Psoas muscle (tissue), 8 donors: Measurements from ENCODE around the gene GRID1. TPM values are rescaled to one million over a fixed set of nuclear protein-coding genes. Genes with fewer than 3 reads are reported as not detected.

ENCODE experiments used
- ATAC-seq, 4 donors: fragments of 200-7000 bp; cut with Tn5 transposase; one replicate each; pipeline ENCODE4 v1.9.1; 2020; ENCODE audit warnings: moderate library complexity in 3 of 4, mild to moderate bottlenecking in 2 of 4
- DNase-seq, 2 donors: peaks; one replicate each; pipeline ENCODE4 v3.0.0-alpha.2; 2020
- H3K27ac ChIP-seq: fragments of 200-600 bp; one replicate; pipeline ENCODE4 v1.8.0; 2022
- H3K27me3 ChIP-seq, 3 donors: fragments of 200-600 bp in 1 of 3; one replicate each; pipeline versions ENCODE4 v1.6.1 to v1.8.0; 2013 to 2022; ENCODE audit warnings: low read length in 2 of 3, mild to moderate bottlenecking in 2 of 3, moderate library complexity in 1 of 3; ENCODE audit not compliant: insufficient read depth in 3 of 3
- H3K36me3 ChIP-seq, 2 donors: fragments of 200-600 bp in 1 of 2; one replicate each; pipeline versions ENCODE4 v1.6.1 to v1.8.0; 2013 to 2022; ENCODE audit warnings: low read depth in 1 of 2, mild to moderate bottlenecking in 1 of 2, moderate library complexity in 1 of 2; ENCODE audit not compliant: insufficient read depth in 1 of 2
- H3K4me1 ChIP-seq: fragments of 200-600 bp; one replicate; pipeline ENCODE4 v1.8.0; 2022
- H3K4me3 ChIP-seq: fragments of 200-600 bp; one replicate; pipeline ENCODE4 v1.8.0; 2022; ENCODE audit warnings: mild to moderate bottlenecking
- H3K9me3 ChIP-seq: fragments of 200-600 bp; one replicate; pipeline ENCODE4 v1.8.0; 2022
- CTCF ChIP-seq: fragments of 200-600 bp; IDR thresholded peaks from one replicate; pipeline ENCODE4 v1.8.0; 2022; ENCODE audit warnings: antibody characterized with exemption
- WGBS, 3 donors: extraction: QIAGEN DNeasy Blood & Tissue Kit; methylation state at CpG; one replicate each; pipeline versions ENCODE4 v1.1.6 to v1.1.7; 2013; 5-methylcytosine and 5-hydroxymethylcytosine counted together
- intact Hi-C, 2 donors: fragments of 100-400 bp; cut with DNase I; formaldehyde crosslinking; loops; one replicate each; pipeline versions ENCODE4 v1.11.0 to v1.14.2; 2022
- polyA plus RNA-seq, 3 donors: library from polyadenylated mRNA; stranded (reverse); fragments of 200-250 nt; gene quantifications; one replicate each; pipeline ENCODE4 v1.2.3, GENCODE V29; 2013
- total RNA-seq, 4 donors: library from RNA; stranded (reverse); fragmentation: NEBNext Ultra II Directional in 2 of 4; extraction: Animal tissue kit (Norgen Biotek cat#: 25700) in 2 of 4; gene quantifications; one replicate each; pipeline versions ENCODE4 v1.2.1 to v1.2.4, GENCODE V29; 2021 to 2023
- donor health status: healthy with polysubstance abuse.
- donor health status: DM: no; HTN: no; CAD: no; lungs with moderate emphysema.
- donor health status: Bipolar disorder and iron deficiency.
- donor health status: healthy.
- donor health status: DM: yes; HTN: yes; CAD: no.
- donor health status: DM: no; HTN: no; CAD: no.
- donor health status: DM: no; HTN: no; CAD: no.
- donor health status: DM: yes; HTN: yes; CAD: no.

The GRID1 gene
- total and polyA plus RNA-seq, 7 donors = 0.17 to 0.56 (median 0.24) TPM

- Histone ChIP-seq H3K27ac (no peak overlapping the region), H3K36me3 (no peaks in the 10 kb centered on the region), H3K4me1 (no peaks in the 10 kb centered on the region), H3K27me3 (peaks cover 0 to 15% (median 2%) of the 10 kb centered on the region in 3 donors), H3K4me3 (no peak overlapping the region), H3K9me3 (no peaks in the 10 kb centered on the region)
- no peak for DNase-seq
- no peak for TF ChIP-seq CTCF
- ATAC-seq = no peak
- intact Hi-C loops = no loop called here
- 77 to 83% (median 79%) methylated on average over 13 of the region's 13 CpGs for WGBS, 3 donors
Observed at GRCh38 chr10:86337121-86337601, 29.4 kb downstream of the GRID1 start.

GRCh38 chr10:86336341-86336740 is 30.3 kb downstream of the GRID1 start:
- DNase-seq = no peak
- WGBS, 3 donors = 73 to 75% (median 74%) methylated on average over 10 of the region's 10 CpGs

GRCh38 chr10:86335831-86336230 is 30.8 kb downstream of the GRID1 start:
- Histone ChIP-seq H3K36me3 (no peaks in the 10 kb centered on the region), H3K27ac (no peak overlapping the region), H3K9me3 (no peaks in the 10 kb centered on the region), H3K4me1 (no peaks in the 10 kb centered on the region), H3K27me3 (peaks cover 0 to 19% (median 1%) of the 10 kb centered on the region in 3 donors), H3K4me3 (no peak overlapping the region)
- DNase-seq = no peak
- no peak for TF ChIP-seq CTCF
- 55 to 89% (median 67%) methylated on average over 1 of the region's 1 CpG for WGBS, 3 donors
- intact Hi-C loops = no loop called here
- no peak for ATAC-seq

More at GRCh38 chr10:86336341-86336740, 30.3 kb downstream of the GRID1 start:
- intact Hi-C loops = no loop called here
- H3K4me3 ChIP-seq = no peak overlapping the region
- H3K9me3 ChIP-seq = no peaks in the 10 kb centered on the region
- H3K36me3 ChIP-seq = no peaks in the 10 kb centered on the region
- ATAC-seq = no peak
- no peak overlapping the region for H3K27ac ChIP-seq
- H3K4me1 ChIP-seq = no peaks in the 10 kb centered on the region
- TF ChIP-seq CTCF = no peak
- H3K27me3 ChIP-seq = peaks cover 0 to 19% (median 1%) of the 10 kb centered on the region in 3 donors

GRCh38 chr10:86335257-86335656 is 31.3 kb downstream of the GRID1 start:
- no peak overlapping the region for H3K4me3 ChIP-seq
- peaks cover 0 to 19% (median 1%) of the 10 kb centered on the region in 3 donors for H3K27me3 ChIP-seq
- no peak overlapping the region for H3K27ac ChIP-seq
- H3K4me1 ChIP-seq = no peaks in the 10 kb centered on the region
- DNase-seq = no peak
- no peaks in the 10 kb centered on the region for H3K36me3 ChIP-seq
- intact Hi-C loops = no loop called here
- no peak for ATAC-seq
- no peaks in the 10 kb centered on the region for H3K9me3 ChIP-seq
- no peak for TF ChIP-seq CTCF

GRCh38 chr10:86334488-86335085 is 32.0 kb downstream of the GRID1 start:
- WGBS, 3 donors = 48 to 52% (median 49%) methylated on average over 4 of the region's 4 CpGs
- no peaks in the 10 kb centered on the region for H3K36me3 ChIP-seq
- H3K27ac ChIP-seq = no peak overlapping the region
- no peaks in the 10 kb centered on the region for H3K9me3 ChIP-seq
- intact Hi-C loops = no loop called here
- no peak for TF ChIP-seq CTCF
- peaks cover 0 to 19% (median 0%) of the 10 kb centered on the region in 3 donors for H3K27me3 ChIP-seq
- ATAC-seq (no peak), DNase-seq (no peak)
- H3K4me1 ChIP-seq = no peaks in the 10 kb centered on the region
- H3K4me3 ChIP-seq = no peak overlapping the region
